ENCODE measurements around the gene SPRR4.

SPRR4 gene, protein sequence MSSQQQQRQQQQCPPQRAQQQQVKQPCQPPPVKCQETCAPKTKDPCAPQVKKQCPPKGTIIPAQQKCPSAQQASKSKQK

GRCh38 chr1:152970495-152970894 lies at the start of gene SPRR4:
TSS of gene SPRR4 (plus strand) at chr1:152970648. CDS start at chr1:152971891, 1,243 bp downstream.
- Histone ChIP-seq H3K4me1 (ENCODE audit: control insufficient read depth in 1 of 2, insufficient read depth in 2 of 2, low read length in 2 of 2) (no peaks in the 10 kb centered on the region), H3K27ac (ENCODE audit: low read length) (no peak within 1 kb of the TSS), H3K4me3 (ENCODE audit: low read depth in 1 of 2, low read length in 2 of 2) (no peak within 1 kb of the TSS), H3K36me3 (ENCODE audit: control insufficient read depth in 1 of 2, insufficient read depth in 2 of 2, low read length in 2 of 2) (no peaks in the 10 kb centered on the region), H3K27me3 (ENCODE audit: low read depth, low read length) (no peaks in the 10 kb centered on the region), H3K9me3 (ENCODE audit: control insufficient read depth in 1 of 2, low read length in 2 of 2) (no peaks in the 10 kb centered on the region)

GRCh38 chr1:152924191-152924590 lies 46.3 kb upstream of the SPRR4 start:
- Histone ChIP-seq H3K4me1 (ENCODE audit: control insufficient read depth in 1 of 2, insufficient read depth in 2 of 2, low read length in 2 of 2) (no peaks in the 10 kb centered on the region), H3K36me3 (ENCODE audit: control insufficient read depth in 1 of 2, insufficient read depth in 2 of 2, low read length in 2 of 2) (no peaks in the 10 kb centered on the region), H3K27ac (ENCODE audit: low read length) (no peak overlapping the region), H3K27me3 (ENCODE audit: low read depth, low read length) (no peaks in the 10 kb centered on the region), H3K4me3 (ENCODE audit: low read depth in 1 of 2, low read length in 2 of 2) (no peak overlapping the region), H3K9me3 (ENCODE audit: control insufficient read depth in 1 of 2, low read length in 2 of 2) (no peaks in the 10 kb centered on the region)

- Histone ChIP-seq H3K36me3 (ENCODE audit: control insufficient read depth in 1 of 2, insufficient read depth in 2 of 2, low read length in 2 of 2) (no peaks in the 10 kb centered on the region), H3K4me1 (ENCODE audit: control insufficient read depth in 1 of 2, insufficient read depth in 2 of 2, low read length in 2 of 2) (no peaks in the 10 kb centered on the region), H3K4me3 (ENCODE audit: low read depth in 1 of 2, low read length in 2 of 2) (no peak overlapping the region), H3K27ac (ENCODE audit: low read length) (no peak overlapping the region), H3K27me3 (ENCODE audit: low read depth, low read length) (no peaks in the 10 kb centered on the region), H3K9me3 (ENCODE audit: control insufficient read depth in 1 of 2, low read length in 2 of 2) (no peaks in the 10 kb centered on the region)
Measured at GRCh38 chr1:152926091-152926490, 44.4 kb upstream of the SPRR4 start.

GRCh38 chr1:152928671-152929070 lies 41.8 kb upstream of the SPRR4 start:
- H3K4me1 ChIP-seq (ENCODE audit: control insufficient read depth in 1 of 2, insufficient read depth in 2 of 2, low read length in 2 of 2), result no peaks in the 10 kb centered on the region
- no peak overlapping the region for H3K4me3 ChIP-seq (ENCODE audit: low read depth in 1 of 2, low read length in 2 of 2)
- H3K36me3 ChIP-seq (ENCODE audit: control insufficient read depth in 1 of 2, insufficient read depth in 2 of 2, low read length in 2 of 2), result no peaks in the 10 kb centered on the region
- H3K9me3 ChIP-seq (ENCODE audit: control insufficient read depth in 1 of 2, low read length in 2 of 2), result no peaks in the 10 kb centered on the region
- no peak overlapping the region for H3K27ac ChIP-seq (ENCODE audit: low read length)
- H3K27me3 ChIP-seq (ENCODE audit: low read depth, low read length), result no peaks in the 10 kb centered on the region

DNA sequence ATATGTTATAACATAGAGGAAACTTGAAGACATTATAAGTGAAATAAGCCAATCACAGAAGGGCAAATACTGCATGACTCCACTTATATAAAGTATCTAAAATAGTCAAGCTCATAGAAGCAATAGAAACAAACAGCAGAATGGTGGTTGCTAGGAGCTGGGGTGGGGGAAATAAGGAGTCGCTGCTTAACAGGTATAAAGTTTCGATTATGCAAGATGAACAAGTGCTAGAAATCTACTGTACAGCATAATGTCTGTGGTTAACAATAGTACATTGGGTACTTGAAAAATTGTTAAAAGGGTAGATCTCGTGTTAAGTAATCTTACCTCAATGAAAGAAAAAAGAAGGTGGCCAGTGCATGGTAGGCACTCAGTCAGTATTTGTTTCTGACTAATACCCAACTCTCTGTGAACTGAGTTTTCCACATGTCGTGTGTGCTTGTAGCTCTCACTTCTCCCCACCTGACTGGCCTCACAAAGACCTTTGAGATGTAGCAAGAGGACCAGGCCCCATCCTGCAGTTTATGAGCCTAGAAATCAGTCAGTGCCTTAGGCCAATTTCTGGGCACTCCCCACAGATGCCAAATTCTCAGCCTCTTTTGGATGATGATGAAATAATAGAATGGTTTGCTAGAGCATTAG lies 38.2 kb upstream of the SPRR4 start:
- Histone ChIP-seq H3K36me3 (ENCODE audit: control insufficient read depth in 1 of 2, insufficient read depth in 2 of 2, low read length in 2 of 2) (no peaks in the 10 kb centered on the region), H3K27me3 (ENCODE audit: low read depth, low read length) (no peaks in the 10 kb centered on the region), H3K4me1 (ENCODE audit: control insufficient read depth in 1 of 2, insufficient read depth in 2 of 2, low read length in 2 of 2) (no peaks in the 10 kb centered on the region), H3K9me3 (ENCODE audit: control insufficient read depth in 1 of 2, low read length in 2 of 2) (no peaks in the 10 kb centered on the region), H3K4me3 (ENCODE audit: low read depth in 1 of 2, low read length in 2 of 2) (no peak overlapping the region), H3K27ac (ENCODE audit: low read length) (no peak overlapping the region)

DNA sequence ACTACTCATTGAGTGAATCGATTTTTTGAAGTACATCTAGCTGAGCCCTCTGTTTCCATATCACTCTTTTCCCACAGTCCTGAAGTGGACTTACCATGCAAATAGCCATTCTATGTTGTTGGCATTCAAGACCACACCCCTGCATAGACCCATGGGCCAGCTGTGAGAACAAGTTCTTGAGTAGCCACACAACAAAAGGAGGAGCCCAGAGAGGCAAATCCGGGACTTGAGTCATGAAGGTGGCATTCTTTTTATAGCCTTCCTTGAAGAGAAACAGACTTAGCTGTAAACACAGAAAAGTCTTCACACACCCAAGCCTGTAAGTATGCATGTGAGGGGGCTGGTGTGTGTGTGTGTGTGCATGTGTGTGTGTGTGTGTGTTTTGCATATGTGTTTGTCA lies 37.3 kb upstream of the SPRR4 start:
- H3K27me3 ChIP-seq (ENCODE audit: low read depth, low read length), result no peaks in the 10 kb centered on the region
- H3K9me3 ChIP-seq (ENCODE audit: control insufficient read depth in 1 of 2, low read length in 2 of 2), result no peaks in the 10 kb centered on the region
- H3K27ac ChIP-seq (ENCODE audit: low read length), result no peak overlapping the region
- H3K36me3 ChIP-seq (ENCODE audit: control insufficient read depth in 1 of 2, insufficient read depth in 2 of 2, low read length in 2 of 2), result no peaks in the 10 kb centered on the region
- no peaks in the 10 kb centered on the region for H3K4me1 ChIP-seq (ENCODE audit: control insufficient read depth in 1 of 2, insufficient read depth in 2 of 2, low read length in 2 of 2)
- H3K4me3 ChIP-seq (ENCODE audit: low read depth in 1 of 2, low read length in 2 of 2), result no peak overlapping the region

- no peaks in the 10 kb centered on the region for H3K36me3 ChIP-seq (ENCODE audit: control insufficient read depth in 1 of 2, insufficient read depth in 2 of 2, low read length in 2 of 2)
- H3K27me3 ChIP-seq (ENCODE audit: low read depth, low read length), result no peaks in the 10 kb centered on the region
- H3K4me3 ChIP-seq (ENCODE audit: low read depth in 1 of 2, low read length in 2 of 2), result no peak overlapping the region
- H3K9me3 ChIP-seq (ENCODE audit: control insufficient read depth in 1 of 2, low read length in 2 of 2), result no peaks in the 10 kb centered on the region
- no peak overlapping the region for H3K27ac ChIP-seq (ENCODE audit: low read length)
- H3K4me1 ChIP-seq (ENCODE audit: control insufficient read depth in 1 of 2, insufficient read depth in 2 of 2, low read length in 2 of 2), result no peaks in the 10 kb centered on the region
Measured at GRCh38 chr1:152940614-152941013, 29.8 kb upstream of the SPRR4 start.

DNA sequence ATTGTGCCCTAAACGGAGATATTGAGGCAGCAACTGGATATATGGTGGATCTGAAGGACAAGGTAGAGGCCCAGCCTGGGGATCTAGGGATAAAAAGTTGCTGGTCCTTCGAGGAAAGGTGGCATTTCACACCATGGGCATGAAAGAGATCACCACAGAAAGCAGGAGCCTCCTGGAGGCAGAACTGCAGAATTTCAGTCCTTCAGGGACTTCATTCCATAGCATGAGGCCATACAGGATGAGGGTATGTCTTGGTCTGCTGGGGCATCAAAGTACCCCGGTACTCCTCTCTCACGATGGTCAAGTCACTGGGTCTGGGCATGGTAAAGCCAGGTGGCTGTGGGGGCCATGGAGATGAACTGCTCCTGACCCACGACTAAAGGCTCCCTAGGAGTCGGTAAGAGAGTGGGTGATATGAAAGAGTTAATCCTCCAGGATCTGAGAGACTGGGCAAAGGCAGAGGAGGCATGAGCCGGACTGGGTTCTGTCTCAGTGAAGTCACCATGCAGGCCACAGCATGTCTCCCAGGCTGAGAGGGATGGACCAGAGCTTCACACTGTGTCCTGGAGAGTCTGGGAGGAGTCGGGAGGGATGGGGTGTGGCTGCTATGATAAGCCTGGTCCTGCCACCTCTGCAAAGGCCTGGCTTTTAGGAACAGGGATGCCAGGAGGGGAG lies 29.3 kb upstream of the SPRR4 start:
- Histone ChIP-seq H3K36me3 (ENCODE audit: control insufficient read depth in 1 of 2, insufficient read depth in 2 of 2, low read length in 2 of 2) (no peaks in the 10 kb centered on the region), H3K4me3 (ENCODE audit: low read depth in 1 of 2, low read length in 2 of 2) (no peak overlapping the region), H3K27me3 (ENCODE audit: low read depth, low read length) (no peaks in the 10 kb centered on the region), H3K4me1 (ENCODE audit: control insufficient read depth in 1 of 2, insufficient read depth in 2 of 2, low read length in 2 of 2) (no peaks in the 10 kb centered on the region), H3K9me3 (ENCODE audit: control insufficient read depth in 1 of 2, low read length in 2 of 2) (no peaks in the 10 kb centered on the region), H3K27ac (ENCODE audit: low read length) (no peak overlapping the region)

GRCh38 chr1:152942161-152942560 lies 28.3 kb upstream of the SPRR4 start:
- H3K27me3 ChIP-seq (ENCODE audit: low read depth, low read length), result no peaks in the 10 kb centered on the region
- no peak overlapping the region for H3K4me3 ChIP-seq (ENCODE audit: low read depth in 1 of 2, low read length in 2 of 2)
- no peak overlapping the region for H3K27ac ChIP-seq (ENCODE audit: low read length)
- no peaks in the 10 kb centered on the region for H3K9me3 ChIP-seq (ENCODE audit: control insufficient read depth in 1 of 2, low read length in 2 of 2)
- H3K4me1 ChIP-seq (ENCODE audit: control insufficient read depth in 1 of 2, insufficient read depth in 2 of 2, low read length in 2 of 2), result no peaks in the 10 kb centered on the region
- H3K36me3 ChIP-seq (ENCODE audit: control insufficient read depth in 1 of 2, insufficient read depth in 2 of 2, low read length in 2 of 2), result no peaks in the 10 kb centered on the region

- H3K27me3 ChIP-seq (ENCODE audit: low read depth, low read length), result no peaks in the 10 kb centered on the region
- H3K4me1 ChIP-seq (ENCODE audit: control insufficient read depth in 1 of 2, insufficient read depth in 2 of 2, low read length in 2 of 2), result no peaks in the 10 kb centered on the region
Measured at GRCh38 chr1:152946248-152946647, 24.2 kb upstream of the SPRR4 start.

GRCh38 chr1:152946651-152947256 lies 23.7 kb upstream of the SPRR4 start, which contains the start of gene SPRR5:
TSS of gene SPRR5 (plus strand) at chr1:152947206. CDS start at chr1:152948555, 1,349 bp downstream.
- no peak within 1 kb of the TSS for H3K4me3 ChIP-seq (ENCODE audit: low read depth in 1 of 2, low read length in 2 of 2)
- H3K36me3 ChIP-seq (ENCODE audit: control insufficient read depth in 1 of 2, insufficient read depth in 2 of 2, low read length in 2 of 2), result no peaks in the 10 kb centered on the region
- H3K27me3 ChIP-seq (ENCODE audit: low read depth, low read length), result no peaks in the 10 kb centered on the region
- no peaks in the 10 kb centered on the region for H3K4me1 ChIP-seq (ENCODE audit: control insufficient read depth in 1 of 2, insufficient read depth in 2 of 2, low read length in 2 of 2)
- H3K9me3 ChIP-seq (ENCODE audit: control insufficient read depth in 1 of 2, low read length in 2 of 2), result no peaks in the 10 kb centered on the region
- H3K27ac ChIP-seq (ENCODE audit: low read length), result no peak within 1 kb of the TSS

More at GRCh38 chr1:152946248-152946647, 24.2 kb upstream of the SPRR4 start:
- Histone ChIP-seq H3K36me3 (ENCODE audit: control insufficient read depth in 1 of 2, insufficient read depth in 2 of 2, low read length in 2 of 2) (no peaks in the 10 kb centered on the region), H3K4me3 (ENCODE audit: low read depth in 1 of 2, low read length in 2 of 2) (no peak overlapping the region), H3K9me3 (ENCODE audit: control insufficient read depth in 1 of 2, low read length in 2 of 2) (no peaks in the 10 kb centered on the region), H3K27ac (ENCODE audit: low read length) (no peak overlapping the region)

Measured in muscle layer of duodenum (tissue), 2 donors.